Gastroesophageal sphincter (tissue), 3 donors: ENCODE measurements around the gene ACAP3.

Source experiments
- POLR2A ChIP-seq, 2 donors: fragments of 450-650 bp; IDR thresholded peaks; one replicate each; pipeline ENCODE4 v1.6.1; 2017; ENCODE audit warnings: antibody characterized with exemption in 2 of 2, mild to moderate bottlenecking in 2 of 2, moderate library complexity in 1 of 2
- POLR2AphosphoS5 ChIP-seq: sonication (generic); formaldehyde crosslinking; IDR thresholded peaks from one replicate; pipeline ENCODE4 v1.6.1; 2017; ENCODE audit warnings: antibody characterized with exemption
- TF ChIP-seq, protein P1 (sequence below), 4 experiments: fragments of 200-600 bp in 2 of 4; fragments of 450-650 bp in 2 of 4; sonication (generic) in 1 of 4; IDR thresholded peaks; one replicate each; pipeline ENCODE4 v1.5.1; 2017 to 2019; ENCODE audit warnings: antibody characterized with exemption in 4 of 4, mild to moderate bottlenecking in 2 of 4, moderate library complexity in 2 of 4

DNA sequence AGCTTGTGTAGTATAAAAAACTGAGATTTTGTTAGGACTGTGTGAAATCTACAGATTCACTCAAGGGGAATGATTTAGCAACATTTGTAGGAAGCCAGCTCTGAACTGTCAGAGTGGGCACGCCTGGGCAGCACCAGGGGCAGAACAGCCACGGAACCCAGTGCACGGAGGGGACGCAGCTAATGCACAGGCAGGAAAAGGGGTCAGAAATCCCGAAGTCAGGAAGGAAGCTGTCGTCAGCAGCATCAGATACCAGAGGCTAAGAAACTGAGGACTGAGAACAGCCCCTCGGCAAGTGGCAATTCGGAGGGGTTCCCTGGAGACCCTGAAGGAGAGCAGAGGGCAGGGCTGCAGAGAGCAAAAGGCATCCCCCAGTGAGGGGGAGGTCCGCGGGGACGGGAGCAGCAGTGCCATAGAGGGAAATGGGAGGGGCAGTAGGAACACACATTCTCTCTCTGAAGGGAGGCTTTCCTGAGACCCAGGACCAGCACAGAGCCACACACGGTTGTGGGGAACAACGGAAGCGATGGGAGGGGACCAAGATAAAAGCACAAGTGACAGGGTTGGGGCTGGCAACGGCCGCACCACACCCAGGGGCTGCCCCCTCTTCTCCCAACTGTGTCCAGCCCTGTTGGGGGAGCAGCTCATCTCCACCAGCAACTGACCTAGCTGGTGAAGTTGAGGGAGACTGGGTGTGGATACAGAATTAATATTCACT is 46.7 kb downstream of the ACAP3 start:
- TF ChIP-seq POLR2AphosphoS5 (no peak), POLR2A (IDR thresholded peaks at IDR 0.05) (no peak)
- TF ChIP-seq, protein P1, sequence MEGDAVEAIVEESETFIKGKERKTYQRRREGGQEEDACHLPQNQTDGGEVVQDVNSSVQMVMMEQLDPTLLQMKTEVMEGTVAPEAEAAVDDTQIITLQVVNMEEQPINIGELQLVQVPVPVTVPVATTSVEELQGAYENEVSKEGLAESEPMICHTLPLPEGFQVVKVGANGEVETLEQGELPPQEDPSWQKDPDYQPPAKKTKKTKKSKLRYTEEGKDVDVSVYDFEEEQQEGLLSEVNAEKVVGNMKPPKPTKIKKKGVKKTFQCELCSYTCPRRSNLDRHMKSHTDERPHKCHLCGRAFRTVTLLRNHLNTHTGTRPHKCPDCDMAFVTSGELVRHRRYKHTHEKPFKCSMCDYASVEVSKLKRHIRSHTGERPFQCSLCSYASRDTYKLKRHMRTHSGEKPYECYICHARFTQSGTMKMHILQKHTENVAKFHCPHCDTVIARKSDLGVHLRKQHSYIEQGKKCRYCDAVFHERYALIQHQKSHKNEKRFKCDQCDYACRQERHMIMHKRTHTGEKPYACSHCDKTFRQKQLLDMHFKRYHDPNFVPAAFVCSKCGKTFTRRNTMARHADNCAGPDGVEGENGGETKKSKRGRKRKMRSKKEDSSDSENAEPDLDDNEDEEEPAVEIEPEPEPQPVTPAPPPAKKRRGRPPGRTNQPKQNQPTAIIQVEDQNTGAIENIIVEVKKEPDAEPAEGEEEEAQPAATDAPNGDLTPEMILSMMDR (IDR thresholded peaks at IDR 0.05), result no peak
